ENCODE data around the gene PAQR9. TPM values are rescaled to one million over a fixed set of nuclear protein-coding genes. Genes with fewer than 3 reads are reported as not detected.

The PAQR9 gene
- total and polyA plus RNA-seq, 11 donors, result 5.0 to 20.5 (median 13.8) TPM

- intact Hi-C loops (cut with DNase I), result loop anchor here in 2 of 10 donors (5.0 kb wide), 2 partner anchors 61 to 66 kb away; no protein-coding TSS in a partner anchor
- 90 to 95% (median 92%) methylated on average over 3 of the region's 3 CpGs for WGBS, 4 donors
Measured at GRCh38 chr3:142926368-142926944, 37.0 kb downstream of the PAQR9 start.

GRCh38 chr3:142925140-142925539, 38.3 kb downstream of the PAQR9 start:
- H3K27ac ChIP-seq, result no peak overlapping the region
- H3K4me1 ChIP-seq, result peaks cover 0 to 6% (median 0%) of the 10 kb centered on the region in 12 donors
- DNase-seq (no peak), ATAC-seq (no peak)
- no peaks in the 10 kb centered on the region for H3K36me3 ChIP-seq
- no peak for TF ChIP-seq CTCF (IDR thresholded peaks at IDR 0.05)
- no peak for TF ChIP-seq POLR2A (IDR thresholded peaks at IDR 0.05)
- intact Hi-C loops (cut with DNase I), result loop anchor here in 2 of 10 donors (5.0 kb wide), 2 partner anchors 62 to 67 kb away; no protein-coding TSS in a partner anchor
- H3K4me3 ChIP-seq, result no peak overlapping the region
- no peaks in the 10 kb centered on the region for H3K9me3 ChIP-seq
- no peaks in the 10 kb centered on the region for H3K27me3 ChIP-seq

More at GRCh38 chr3:142926368-142926944, 37.0 kb downstream of the PAQR9 start:
- H3K4me1 ChIP-seq, result peaks cover 0 to 6% (median 0%) of the 10 kb centered on the region in 12 donors
- H3K27me3 ChIP-seq, result no peaks in the 10 kb centered on the region
- TF ChIP-seq CTCF (IDR thresholded peaks at IDR 0.05) (no peak), POLR2A (IDR thresholded peaks at IDR 0.05) (no peak)
- no peak overlapping the region for H3K4me3 ChIP-seq
- DNase-seq (no peak), ATAC-seq (no peak)
- H3K27ac ChIP-seq, result no peak overlapping the region
- H3K9me3 ChIP-seq, result no peaks in the 10 kb centered on the region
- no peaks in the 10 kb centered on the region for H3K36me3 ChIP-seq

GRCh38 chr3:142923694-142924093, 39.8 kb downstream of the PAQR9 start:
- DNase-seq (no peak), ATAC-seq (no peak)
- TF ChIP-seq POLR2A (IDR thresholded peaks at IDR 0.05), result no peak
- no peak for TF ChIP-seq CTCF (IDR thresholded peaks at IDR 0.05)
- Histone ChIP-seq H3K4me1 (peaks cover 0 to 6% (median 0%) of the 10 kb centered on the region in 12 donors), H3K9me3 (no peaks in the 10 kb centered on the region), H3K27me3 (no peaks in the 10 kb centered on the region), H3K36me3 (no peaks in the 10 kb centered on the region), H3K27ac (no peak overlapping the region), H3K4me3 (no peak overlapping the region)
- intact Hi-C loops (cut with DNase I), result no loop called here

- no peak overlapping the region for H3K4me3 ChIP-seq
- ATAC-seq (no peak), DNase-seq (no peak)
- 69 to 83% (median 74%) methylated on average over 2 of the region's 2 CpGs for WGBS, 4 donors
- no peak overlapping the region for H3K27ac ChIP-seq
- H3K27me3 ChIP-seq, result no peaks in the 10 kb centered on the region
- H3K9me3 ChIP-seq, result no peaks in the 10 kb centered on the region
- H3K4me1 ChIP-seq, result peaks cover 0 to 29% (median 9%) of the 10 kb centered on the region in 12 donors
- H3K36me3 ChIP-seq, result no peaks in the 10 kb centered on the region
- intact Hi-C loops (cut with DNase I), result no loop called here
- TF ChIP-seq POLR2A (IDR thresholded peaks at IDR 0.05) (no peak), CTCF (IDR thresholded peaks at IDR 0.05) (no peak)
Measured at GRCh38 chr3:142916605-142917004, 46.9 kb downstream of the PAQR9 start.

All from heart left ventricle (tissue), 16 donors.